Mesothelial cell of epicardium (in vitro differentiated cells): ENCODE data around the gene IFT22. TPM values are rescaled to one million over a fixed set of nuclear protein-coding genes. Genes with fewer than 3 reads are reported as not detected.
A peak's percentile ranks its signal among the peaks of the same experiment; 100 is the strongest.
"Not testable (repeated sequence)": the region's sequence is repeated elsewhere in the genome, so short reads cannot be mapped to it uniquely, and the experiment has no call there.

Source experiments
- DNase-seq, 2 experiments: peaks; one replicate each; pipeline ENCODE4 v3.0.0; 2021; ENCODE audit warnings: low spot score in 2 of 2; ENCODE audit not compliant: unreplicated experiment in 2 of 2
- H3K27ac Mint-ChIP-seq: 2 replicates; pipeline ENCODE4 v1.8.0; 2021; ENCODE audit warnings: mixed read lengths
- H3K27me3 Mint-ChIP-seq: 2 replicates; pipeline ENCODE4 v1.8.0; 2021; ENCODE audit warnings: low read depth, mixed read lengths
- H3K36me3 Mint-ChIP-seq: 2 replicates; pipeline ENCODE4 v1.8.0; 2021; ENCODE audit warnings: mixed read lengths
- H3K4me1 Mint-ChIP-seq: 2 replicates; pipeline ENCODE4 v1.8.0; 2021; ENCODE audit warnings: mixed read lengths
- H3K4me3 Mint-ChIP-seq: 2 replicates; pipeline ENCODE4 v1.8.0; 2021; ENCODE audit warnings: mild to moderate bottlenecking, moderate library complexity, mixed read lengths
- H3K9me3 Mint-ChIP-seq: 2 replicates; pipeline ENCODE4 v1.8.0; 2021; ENCODE audit warnings: mixed read lengths
- CTCF ChIP-seq: fragments of 200-600 bp; sonication (generic); IDR thresholded peaks from one replicate; pipeline ENCODE4 v1.5.0; 2021; ENCODE audit warnings: antibody characterized with exemption; ENCODE audit not compliant: unreplicated experiment
- total RNA-seq: library from RNA; stranded (reverse); gene quantifications from 3 replicates; pipeline ENCODE4 v1.2.1, GENCODE V29; 2021

Gene IFT22
- total RNA-seq, 1 donor from 2014 or later, result 34.9 TPM

- no peak overlapping the region for H3K27ac Mint-ChIP-seq
These were observed 27.4 kb downstream of the IFT22 start for GRCh38 chr7:101294039-101294831.

DNA sequence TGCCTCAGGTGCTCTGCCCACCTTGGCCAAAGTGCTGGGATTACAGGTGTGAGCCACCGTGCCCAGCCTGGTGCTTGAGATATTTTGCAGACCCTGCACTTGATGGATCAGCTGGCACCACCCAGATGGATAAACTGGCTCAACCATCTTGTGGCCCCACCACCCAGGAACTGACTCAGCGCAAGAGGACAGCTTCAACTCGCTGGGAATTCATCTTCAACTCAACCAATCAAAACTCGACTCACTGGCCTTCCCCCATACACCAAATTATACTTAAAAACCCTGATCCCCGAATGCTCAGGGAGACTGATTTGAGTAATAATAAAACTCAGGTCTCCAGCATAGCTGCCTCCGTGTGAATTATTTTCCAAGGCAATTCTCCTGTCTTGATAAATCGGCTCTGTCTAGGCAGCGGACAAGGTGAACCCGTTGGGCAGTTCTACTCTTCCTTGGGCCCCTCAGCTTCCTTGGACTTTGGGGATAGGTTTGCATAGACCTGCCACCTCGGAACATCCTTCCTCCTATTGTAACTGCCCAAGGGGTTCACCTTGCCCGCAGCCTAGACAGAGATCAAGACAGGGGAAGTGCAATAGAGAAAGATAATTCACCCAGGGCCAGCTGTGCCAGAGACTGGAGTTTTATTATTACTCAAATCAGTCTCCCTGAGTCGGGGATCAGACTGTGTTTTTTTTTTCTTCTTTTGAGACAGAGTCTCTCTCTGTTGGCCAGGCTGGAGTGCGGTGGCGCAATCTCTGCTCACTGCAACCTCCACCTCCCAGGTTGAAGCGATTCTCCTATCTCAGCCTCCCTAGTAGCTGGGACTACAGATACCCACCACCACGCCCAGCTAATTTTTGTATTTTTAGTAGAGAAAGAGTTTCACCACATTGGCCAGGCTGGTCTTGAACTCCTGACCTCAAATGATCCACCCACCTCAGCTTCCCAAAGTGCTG, 28.3 kb downstream of the IFT22 start:
- not testable (repeated sequence) for H3K4me3 Mint-ChIP-seq, DNase-seq, H3K9me3 Mint-ChIP-seq, H3K4me1 Mint-ChIP-seq, H3K36me3 Mint-ChIP-seq, H3K27ac Mint-ChIP-seq
- peaks cover 77% of the 10 kb centered on the region for H3K27me3 Mint-ChIP-seq

More at GRCh38 chr7:101294039-101294831, 27.4 kb downstream of the IFT22 start:
- TF ChIP-seq CTCF, result no peak
- H3K4me1 Mint-ChIP-seq, result no peaks in the 10 kb centered on the region
- DNase-seq, result no peak
- H3K9me3 Mint-ChIP-seq, result no peaks in the 10 kb centered on the region
- H3K36me3 Mint-ChIP-seq, result no peaks in the 10 kb centered on the region
- no peak overlapping the region for H3K4me3 Mint-ChIP-seq
- H3K27me3 Mint-ChIP-seq, result peaks cover 77% of the 10 kb centered on the region

- not testable (repeated sequence) for H3K36me3 Mint-ChIP-seq, H3K27ac Mint-ChIP-seq, DNase-seq, H3K4me3 Mint-ChIP-seq, H3K9me3 Mint-ChIP-seq, H3K4me1 Mint-ChIP-seq
- H3K27me3 Mint-ChIP-seq, result peaks cover 79% of the 10 kb centered on the region
These were observed 29.0 kb downstream of the IFT22 start for GRCh38 chr7:101292566-101292965.

- TF ChIP-seq CTCF, result peak; percentile 85
- not testable (repeated sequence) for H3K4me3 Mint-ChIP-seq, H3K27ac Mint-ChIP-seq, H3K9me3 Mint-ChIP-seq, H3K4me1 Mint-ChIP-seq, H3K36me3 Mint-ChIP-seq
- peaks cover 76% of the 10 kb centered on the region for H3K27me3 Mint-ChIP-seq
- DNase-seq, result peak; percentile 39 to 77
These were observed 31.2 kb downstream of the IFT22 start for GRCh38 chr7:101290186-101291037.

- not testable (repeated sequence) for H3K4me1 Mint-ChIP-seq, H3K27ac Mint-ChIP-seq, H3K9me3 Mint-ChIP-seq, H3K36me3 Mint-ChIP-seq, DNase-seq, H3K4me3 Mint-ChIP-seq
- peaks cover 70% of the 10 kb centered on the region for H3K27me3 Mint-ChIP-seq
These were observed 31.9 kb downstream of the IFT22 start for GRCh38 chr7:101289687-101290086.

- no peaks in the 10 kb centered on the region for H3K9me3 Mint-ChIP-seq
- H3K27me3 Mint-ChIP-seq, result peaks cover 57% of the 10 kb centered on the region
- H3K27ac Mint-ChIP-seq, result no peak overlapping the region
- H3K4me3 Mint-ChIP-seq, result no peak overlapping the region
- no peak for TF ChIP-seq CTCF
- DNase-seq, result no peak
- H3K4me1 Mint-ChIP-seq, result no peaks in the 10 kb centered on the region
- no peaks in the 10 kb centered on the region for H3K36me3 Mint-ChIP-seq
These were observed 33.2 kb downstream of the IFT22 start for GRCh38 chr7:101288439-101288838.
